ENCODE results near the gene PRR5.

Gene PRR5

DNA sequence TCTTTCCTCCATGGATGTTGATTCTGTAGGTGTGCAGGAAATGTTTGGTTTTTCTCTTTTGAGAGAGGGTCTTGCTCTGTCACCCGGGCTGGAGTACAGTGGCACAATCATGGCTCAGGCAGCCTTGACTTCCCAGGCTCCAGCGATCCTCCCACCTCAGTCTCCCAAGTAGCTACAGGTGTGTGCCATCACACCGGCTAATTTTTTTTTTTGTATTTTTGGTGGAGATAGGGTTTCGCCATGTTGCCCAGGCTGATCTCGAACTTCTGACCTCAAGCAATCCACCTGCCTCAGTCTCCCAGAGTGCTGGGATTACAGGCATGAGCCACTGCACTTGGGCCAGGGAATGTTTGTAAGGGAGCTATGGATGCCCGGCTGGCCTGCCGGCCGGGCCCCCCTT lies 4.5 kb downstream of the PRR5 start:
- in situ Hi-C loops (cut with HindIII; ENCODE audit: low pct_ligation_motif_present, low sequenced_read_pairs): no loop called here
- TF ChIP-seq, protein P1, sequence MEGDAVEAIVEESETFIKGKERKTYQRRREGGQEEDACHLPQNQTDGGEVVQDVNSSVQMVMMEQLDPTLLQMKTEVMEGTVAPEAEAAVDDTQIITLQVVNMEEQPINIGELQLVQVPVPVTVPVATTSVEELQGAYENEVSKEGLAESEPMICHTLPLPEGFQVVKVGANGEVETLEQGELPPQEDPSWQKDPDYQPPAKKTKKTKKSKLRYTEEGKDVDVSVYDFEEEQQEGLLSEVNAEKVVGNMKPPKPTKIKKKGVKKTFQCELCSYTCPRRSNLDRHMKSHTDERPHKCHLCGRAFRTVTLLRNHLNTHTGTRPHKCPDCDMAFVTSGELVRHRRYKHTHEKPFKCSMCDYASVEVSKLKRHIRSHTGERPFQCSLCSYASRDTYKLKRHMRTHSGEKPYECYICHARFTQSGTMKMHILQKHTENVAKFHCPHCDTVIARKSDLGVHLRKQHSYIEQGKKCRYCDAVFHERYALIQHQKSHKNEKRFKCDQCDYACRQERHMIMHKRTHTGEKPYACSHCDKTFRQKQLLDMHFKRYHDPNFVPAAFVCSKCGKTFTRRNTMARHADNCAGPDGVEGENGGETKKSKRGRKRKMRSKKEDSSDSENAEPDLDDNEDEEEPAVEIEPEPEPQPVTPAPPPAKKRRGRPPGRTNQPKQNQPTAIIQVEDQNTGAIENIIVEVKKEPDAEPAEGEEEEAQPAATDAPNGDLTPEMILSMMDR (IDR thresholded peaks at IDR 0.05; ENCODE audit: low read depth, low read length, missing control alignments): no peak

DNA sequence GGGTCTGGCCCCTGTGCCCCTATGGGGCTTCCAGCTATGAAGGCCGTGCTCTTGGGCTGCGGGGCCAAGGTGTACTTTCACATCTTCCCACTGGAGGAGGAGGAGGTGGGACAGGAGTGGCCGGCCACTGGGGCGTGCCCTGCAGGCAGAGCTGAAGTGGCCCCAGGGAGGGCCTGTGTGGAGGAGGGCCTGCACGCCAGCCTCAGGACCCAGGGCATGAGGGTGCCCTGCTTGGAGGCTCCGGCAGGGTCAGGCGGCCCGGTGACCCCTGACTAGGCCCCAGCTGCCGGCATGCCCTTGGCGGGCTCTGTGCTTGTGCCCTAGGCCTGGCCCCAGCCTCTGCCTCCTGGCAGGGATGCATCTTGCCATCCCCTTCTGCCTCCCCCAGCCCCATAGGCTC lies 5.2 kb downstream of the PRR5 start:
- H3K4me3 ChIP-seq (ENCODE audit: low read depth, low read length): no peak overlapping the region

More for the DNA sequence above, 4.5 kb downstream of the PRR5 start:
- no peak overlapping the region for H3K4me3 ChIP-seq (ENCODE audit: low read depth, low read length)
- H3K36me3 ChIP-seq (replicated peaks): no peaks in the 10 kb centered on the region
- no peaks in the 10 kb centered on the region for H3K27me3 ChIP-seq (replicated peaks)
- no peak for DNase-seq
- no peak overlapping the region for H3K27ac ChIP-seq

DNA sequence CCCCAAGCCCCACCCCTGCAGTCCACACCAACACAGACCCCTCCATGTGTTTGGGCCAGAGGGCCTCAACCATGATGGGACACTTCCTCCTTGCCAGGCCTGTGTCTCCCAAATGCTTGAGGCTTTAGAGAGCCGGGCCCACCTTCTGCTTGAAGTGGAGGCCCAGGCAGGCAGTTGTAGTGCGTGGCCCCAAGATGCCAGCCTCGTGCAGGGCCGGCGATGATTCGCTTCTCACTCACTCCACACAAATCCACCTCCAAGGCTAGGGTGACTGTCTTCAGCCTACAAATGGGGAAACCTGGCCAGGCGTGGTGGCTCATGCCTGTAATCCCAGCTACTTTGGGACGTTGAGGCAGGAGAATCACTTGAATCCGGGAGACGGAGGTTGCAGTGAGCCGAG lies 5.7 kb downstream of the PRR5 start:
- TF ChIP-seq, protein P1 (IDR thresholded peaks at IDR 0.05; ENCODE audit: low read depth, low read length, missing control alignments): no peak
- no peak for DNase-seq

More for the DNA sequence above, 5.2 kb downstream of the PRR5 start:
- in situ Hi-C loops (cut with HindIII; ENCODE audit: low pct_ligation_motif_present, low sequenced_read_pairs): no loop called here
- H3K27me3 ChIP-seq (replicated peaks): no peaks in the 10 kb centered on the region
- no peak overlapping the region for H3K27ac ChIP-seq
- no peaks in the 10 kb centered on the region for H3K36me3 ChIP-seq (replicated peaks)
- TF ChIP-seq, protein P1 (IDR thresholded peaks at IDR 0.05; ENCODE audit: low read depth, low read length, missing control alignments): no peak
- DNase-seq: no peak

DNA sequence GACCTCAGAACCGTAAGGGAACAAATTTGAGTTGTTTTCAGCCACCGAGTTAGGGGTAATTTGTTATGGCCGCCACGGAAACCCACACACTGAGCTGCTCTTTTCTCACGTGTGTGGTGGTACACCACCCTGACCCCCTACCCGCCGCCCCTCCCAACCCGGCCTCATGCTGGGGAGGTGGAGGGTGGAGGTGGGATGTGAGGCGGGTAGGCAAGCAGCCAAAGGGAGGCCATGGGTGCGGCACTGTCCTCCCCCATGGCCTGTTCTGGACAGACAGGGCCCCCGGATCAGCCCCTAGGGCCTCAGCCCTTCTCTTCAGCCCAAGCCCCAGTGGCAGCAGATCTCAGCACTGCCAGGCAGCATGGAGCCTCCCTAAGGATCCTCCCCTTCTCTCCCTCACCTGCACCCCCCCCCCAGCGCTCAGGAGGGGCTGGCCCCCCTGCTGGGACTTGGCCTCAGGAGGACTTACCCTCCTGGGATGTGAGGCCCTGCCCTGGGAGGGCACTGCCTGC lies 7.9 kb downstream of the PRR5 start:
- Histone ChIP-seq H3K27ac (no peak overlapping the region), H3K36me3 (replicated peaks) (no peaks in the 10 kb centered on the region), H3K27me3 (replicated peaks) (no peaks in the 10 kb centered on the region), H3K4me3 (ENCODE audit: low read depth, low read length) (no peak overlapping the region)
- DNase-seq: no peak
- in situ Hi-C loops (cut with HindIII; ENCODE audit: low pct_ligation_motif_present, low sequenced_read_pairs): no loop called here
- TF ChIP-seq, protein P1 (IDR thresholded peaks at IDR 0.05; ENCODE audit: low read depth, low read length, missing control alignments): no peak

More for the DNA sequence above, 5.7 kb downstream of the PRR5 start:
- in situ Hi-C loops (cut with HindIII; ENCODE audit: low pct_ligation_motif_present, low sequenced_read_pairs): no loop called here
- Histone ChIP-seq H3K4me3 (ENCODE audit: low read depth, low read length) (no peak overlapping the region), H3K27ac (no peak overlapping the region), H3K36me3 (replicated peaks) (no peaks in the 10 kb centered on the region), H3K27me3 (replicated peaks) (no peaks in the 10 kb centered on the region)

DNA sequence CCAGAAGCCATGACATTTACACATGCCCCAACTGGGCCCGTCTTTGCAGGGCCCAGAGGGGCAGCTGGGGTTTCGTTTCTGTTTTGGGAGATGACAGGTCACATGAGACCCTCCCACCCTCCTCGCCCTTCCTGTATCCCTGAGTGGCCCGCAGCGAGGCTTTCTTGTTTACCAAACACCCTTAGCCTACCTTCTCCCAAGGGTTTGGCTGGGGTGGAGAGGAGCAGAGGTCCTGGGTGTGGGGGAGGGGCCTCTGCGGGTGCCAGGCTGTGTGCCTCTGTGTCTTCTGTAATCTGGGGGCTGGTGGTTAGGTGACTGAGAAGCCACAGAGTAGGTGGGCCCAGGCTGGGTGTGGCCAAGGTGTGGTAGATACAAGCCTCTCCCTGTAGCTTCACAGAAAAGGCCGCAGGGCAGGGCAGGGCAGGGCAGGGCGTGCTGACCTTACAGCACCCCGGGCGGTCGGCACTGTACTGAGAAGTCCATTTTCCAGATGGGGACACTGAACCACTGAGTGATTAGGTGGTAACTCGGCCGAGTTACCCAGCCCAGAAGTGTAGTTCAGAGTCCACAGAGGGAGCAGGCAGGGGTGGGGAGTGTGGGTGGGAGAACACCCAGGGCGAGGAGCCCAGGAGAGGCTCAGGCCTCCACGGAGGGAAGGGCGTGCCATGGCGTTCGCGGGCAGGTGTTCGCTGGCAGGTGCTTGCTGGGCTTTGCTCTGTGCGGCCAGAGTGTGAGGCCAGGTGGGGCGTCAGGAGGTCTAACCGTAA lies 8.7 kb downstream of the PRR5 start:
- Histone ChIP-seq H3K36me3 (replicated peaks) (no peaks in the 10 kb centered on the region), H3K4me3 (ENCODE audit: low read depth, low read length) (no peak overlapping the region), H3K27ac (no peak overlapping the region), H3K27me3 (replicated peaks) (no peaks in the 10 kb centered on the region)
- TF ChIP-seq, protein P1 (IDR thresholded peaks at IDR 0.05; ENCODE audit: low read depth, low read length, missing control alignments): no peak
- no peak for DNase-seq
- in situ Hi-C loops (cut with HindIII; ENCODE audit: low pct_ligation_motif_present, low sequenced_read_pairs): no loop called here

DNA sequence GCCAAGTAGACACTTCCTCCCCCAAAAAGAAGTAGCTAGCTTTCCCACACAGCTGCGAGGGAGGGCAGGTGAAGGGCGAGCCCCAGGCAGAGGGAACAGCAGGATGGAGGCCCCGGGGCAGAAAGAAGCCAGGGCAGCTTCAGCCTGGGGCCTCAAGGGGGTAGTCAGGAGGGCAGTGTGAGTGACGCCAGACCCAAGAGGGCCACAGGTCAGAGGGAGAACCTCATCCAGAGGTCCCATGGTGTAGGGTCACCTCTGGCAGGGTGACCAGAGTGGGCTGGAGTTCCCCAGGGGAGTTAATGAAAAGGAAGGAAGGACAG lies 9.2 kb downstream of the PRR5 start:
- no peaks in the 10 kb centered on the region for H3K27me3 ChIP-seq (replicated peaks)
- in situ Hi-C loops (cut with HindIII; ENCODE audit: low pct_ligation_motif_present, low sequenced_read_pairs): no loop called here
- no peaks in the 10 kb centered on the region for H3K36me3 ChIP-seq (replicated peaks)
- no peak for DNase-seq
- no peak overlapping the region for H3K27ac ChIP-seq
- TF ChIP-seq, protein P1 (IDR thresholded peaks at IDR 0.05; ENCODE audit: low read depth, low read length, missing control alignments): no peak
- no peak overlapping the region for H3K4me3 ChIP-seq (ENCODE audit: low read depth, low read length)
